Measurements from ENCODE around the gene ZNF236. TPM values are rescaled to one million over a fixed set of nuclear protein-coding genes. Genes with fewer than 3 reads are reported as not detected.
A peak's percentile ranks its signal among the peaks of the same experiment; 100 is the strongest.

ZNF236 gene
- total and polyA plus RNA-seq, 4 donors = 0.83 to 8.2 (median 5.0) TPM

- TF ChIP-seq EGR1 (IDR thresholded peaks at IDR 0.05; ENCODE audit: low read depth in 2 of 2) (no peak), NR2F2 (IDR thresholded peaks at IDR 0.05) (no peak), JUND (IDR thresholded peaks at IDR 0.05) (no peak), YY1 (IDR thresholded peaks at IDR 0.05) (no peak), FOXA2 (IDR thresholded peaks at IDR 0.05) (no peak), HNF4A (conservative IDR thresholded peaks at IDR 0.05) (no peak), SP1 (IDR thresholded peaks at IDR 0.05) (no peak), TAF1 (conservative IDR thresholded peaks at IDR 0.05) (no peak), HNF4G (IDR thresholded peaks at IDR 0.05) (no peak), FOXA1 (IDR thresholded peaks at IDR 0.05) (no peak), MAX (IDR thresholded peaks at IDR 0.05) (no peak)
- TF ChIP-seq, protein P1, sequence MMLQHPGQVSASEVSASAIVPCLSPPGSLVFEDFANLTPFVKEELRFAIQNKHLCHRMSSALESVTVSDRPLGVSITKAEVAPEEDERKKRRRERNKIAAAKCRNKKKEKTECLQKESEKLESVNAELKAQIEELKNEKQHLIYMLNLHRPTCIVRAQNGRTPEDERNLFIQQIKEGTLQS (IDR thresholded peaks at IDR 0.05) = no peak
- TF ChIP-seq, protein P2, sequence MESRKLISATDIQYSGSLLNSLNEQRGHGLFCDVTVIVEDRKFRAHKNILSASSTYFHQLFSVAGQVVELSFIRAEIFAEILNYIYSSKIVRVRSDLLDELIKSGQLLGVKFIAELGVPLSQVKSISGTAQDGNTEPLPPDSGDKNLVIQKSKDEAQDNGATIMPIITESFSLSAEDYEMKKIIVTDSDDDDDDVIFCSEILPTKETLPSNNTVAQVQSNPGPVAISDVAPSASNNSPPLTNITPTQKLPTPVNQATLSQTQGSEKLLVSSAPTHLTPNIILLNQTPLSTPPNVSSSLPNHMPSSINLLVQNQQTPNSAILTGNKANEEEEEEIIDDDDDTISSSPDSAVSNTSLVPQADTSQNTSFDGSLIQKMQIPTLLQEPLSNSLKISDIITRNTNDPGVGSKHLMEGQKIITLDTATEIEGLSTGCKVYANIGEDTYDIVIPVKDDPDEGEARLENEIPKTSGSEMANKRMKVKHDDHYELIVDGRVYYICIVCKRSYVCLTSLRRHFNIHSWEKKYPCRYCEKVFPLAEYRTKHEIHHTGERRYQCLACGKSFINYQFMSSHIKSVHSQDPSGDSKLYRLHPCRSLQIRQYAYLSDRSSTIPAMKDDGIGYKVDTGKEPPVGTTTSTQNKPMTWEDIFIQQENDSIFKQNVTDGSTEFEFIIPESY (IDR thresholded peaks at IDR 0.05) = no peak
- no peak overlapping the region for H3K27ac ChIP-seq (ENCODE audit: low read depth in 1 of 2, low read length in 2 of 2)
- no peaks in the 10 kb centered on the region for H3K9me3 ChIP-seq (ENCODE audit: control insufficient read depth in 4 of 4, low read length in 3 of 4)
- no peak overlapping the region for H3K9ac ChIP-seq (ENCODE audit: low read depth in 1 of 2, low read length in 2 of 2)
- DNase-seq (ENCODE audit: low spot score) = no peak
- 82% methylated on average over 14 of the region's 14 CpGs for WGBS
- no peaks in the 10 kb centered on the region for H3K27me3 ChIP-seq (ENCODE audit: control insufficient read depth in 4 of 4, insufficient read depth in 4 of 4, low read length in 3 of 4)
- H3K36me3 ChIP-seq (ENCODE audit: control insufficient read depth in 4 of 4, insufficient read depth in 3 of 4, low read depth in 1 of 4, low read length in 3 of 4) = no peaks in the 10 kb centered on the region
- peaks cover 3 to 24% (median 22%) of the 10 kb centered on the region in 4 donors for H3K4me1 ChIP-seq (ENCODE audit: control insufficient read depth in 4 of 4, insufficient read depth in 4 of 4, low read length in 3 of 4)
- H3K4me3 ChIP-seq (ENCODE audit: low read depth in 1 of 3, low read length in 3 of 3) = no peak overlapping the region
These were observed 156.3 kb downstream of the ZNF236 start for GRCh38 chr18:76978616-76979015.

DNA sequence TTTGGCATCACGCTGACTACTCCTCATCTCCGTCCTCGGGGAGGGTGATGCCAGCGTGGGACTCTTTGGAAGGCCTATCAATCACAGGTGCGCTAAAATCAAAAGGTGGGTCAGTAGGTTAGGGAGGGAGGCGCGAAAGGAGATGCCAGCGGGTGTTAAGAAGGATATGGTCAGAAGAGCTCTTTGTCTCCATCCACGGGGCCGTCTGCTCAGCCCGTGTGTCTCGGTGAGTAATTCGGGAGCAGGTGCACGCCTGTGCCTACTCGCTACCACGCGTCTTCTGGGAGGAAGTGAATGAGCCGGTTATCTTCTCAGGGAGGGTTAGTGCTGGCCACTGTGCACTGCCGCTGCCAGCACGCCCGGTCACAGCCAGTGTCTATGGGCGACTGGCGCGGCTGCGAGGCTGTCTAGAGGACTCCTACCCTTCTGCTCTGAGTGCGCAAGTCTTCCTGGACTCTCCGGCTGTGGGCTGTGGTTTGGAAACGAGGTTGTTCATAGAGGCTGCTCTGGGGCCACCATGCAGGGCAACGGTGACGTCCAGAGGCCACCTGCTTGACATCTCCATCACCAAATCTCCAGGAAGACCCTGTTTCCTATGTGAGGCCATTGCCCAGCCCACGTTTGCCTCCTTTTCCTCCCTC, 156.9 kb downstream of the ZNF236 start:
- Histone ChIP-seq H3K27ac (ENCODE audit: low read depth in 1 of 2, low read length in 2 of 2) (no peak overlapping the region), H3K4me3 (ENCODE audit: low read depth in 1 of 3, low read length in 3 of 3) (no peak overlapping the region), H3K9ac (ENCODE audit: low read depth in 1 of 2, low read length in 2 of 2) (no peak overlapping the region), H3K9me3 (ENCODE audit: control insufficient read depth in 4 of 4, low read length in 3 of 4) (no peaks in the 10 kb centered on the region), H3K4me1 (ENCODE audit: control insufficient read depth in 4 of 4, insufficient read depth in 4 of 4, low read length in 3 of 4) (peaks cover 3 to 27% (median 22%) of the 10 kb centered on the region in 4 donors), H3K36me3 (ENCODE audit: control insufficient read depth in 4 of 4, insufficient read depth in 3 of 4, low read depth in 1 of 4, low read length in 3 of 4) (no peaks in the 10 kb centered on the region), H3K27me3 (ENCODE audit: control insufficient read depth in 4 of 4, insufficient read depth in 4 of 4, low read length in 3 of 4) (no peaks in the 10 kb centered on the region)
- WGBS = 95% methylated on average over 31 of the region's 31 CpGs
- DNase-seq (ENCODE audit: low spot score) = peak; percentile 28
- no peak for TF ChIP-seq TAF1 (conservative IDR thresholded peaks at IDR 0.05)
- TF ChIP-seq JUND (IDR thresholded peaks at IDR 0.05) = no peak
- TF ChIP-seq EGR1 (IDR thresholded peaks at IDR 0.05; ENCODE audit: low read depth in 2 of 2) = no peak
- no peak for TF ChIP-seq RXRA (IDR thresholded peaks at IDR 0.05)
- no peak for TF ChIP-seq HNF4A (conservative IDR thresholded peaks at IDR 0.05)
- TF ChIP-seq NR2F2 (IDR thresholded peaks at IDR 0.05) = no peak
- no peak for TF ChIP-seq FOXA1 (IDR thresholded peaks at IDR 0.05)
- no peak for TF ChIP-seq FOXA2 (IDR thresholded peaks at IDR 0.05)
- TF ChIP-seq SP1 (IDR thresholded peaks at IDR 0.05) = no peak
- no peak for TF ChIP-seq RAD21 (IDR thresholded peaks at IDR 0.05)
- no peak for TF ChIP-seq REST (IDR thresholded peaks at IDR 0.05)
- no peak for TF ChIP-seq CTCF (IDR thresholded peaks at IDR 0.05; ENCODE audit: low read depth, low read length, missing input control)
- TF ChIP-seq, protein P1 (IDR thresholded peaks at IDR 0.05) = no peak
- TF ChIP-seq MAX (IDR thresholded peaks at IDR 0.05) = no peak
- no peak for TF ChIP-seq GABPA (IDR thresholded peaks at IDR 0.05 in 1 of 2, conservative IDR thresholded peaks at IDR 0.05 in 1 of 2)

Measured in liver (tissue), 9 donors.